H1 (cell line): Measurements from ENCODE around the gene RAD23A.
"Not testable (repeated sequence)": the region's sequence is repeated elsewhere in the genome, so short reads cannot be mapped to it uniquely, and the experiment has no call there.

Experiments
- CTCF ChIP-seq, 3 experiments: IDR thresholded peaks; 1 replicate in 2 of 3; 2 replicates in 1 of 3; pipeline versions ENCODE4 v1.5.1 to v1.6.1; 2011; ENCODE audit warnings: low read length in 3 of 3, mild to moderate bottlenecking in 3 of 3, inconsistent platforms in 2 of 3, low read depth in 1 of 3, moderate library complexity in 1 of 3; ENCODE audit not compliant: insufficient read depth in 1 of 3; ENCODE audit errors: control extremely low read depth in 1 of 3
- EP300 ChIP-seq, 2 experiments: IDR thresholded peaks; 1 replicate in 1 of 2; 2 replicates in 1 of 2; pipeline ENCODE4 v1.6.1; 2011 to 2012; ENCODE audit warnings: low read depth in 2 of 2, low read length in 2 of 2, mild to moderate bottlenecking in 2 of 2, borderline replicate concordance in 1 of 2, inconsistent platforms in 1 of 2, moderate library complexity in 1 of 2
- KDM5A ChIP-seq: fragments of 200-600 bp; IDR thresholded peaks from 2 replicates; pipeline ENCODE4 v1.7.1; 2012; ENCODE audit warnings: mild to moderate bottlenecking, low read length, inconsistent platforms, mixed read lengths
- POU5F1 ChIP-seq: IDR thresholded peaks from 2 replicates; pipeline ENCODE4 v1.6.1; 2011; ENCODE audit warnings: low read depth, mild to moderate bottlenecking, low read length, moderate library complexity
- YY1 ChIP-seq: IDR thresholded peaks from 2 replicates; pipeline ENCODE4 v1.6.1; 2011; ENCODE audit warnings: low read depth, mild to moderate bottlenecking, low read length

- TF ChIP-seq EP300 (IDR thresholded peaks at IDR 0.05; ENCODE audit: borderline replicate concordance in 1 of 2, low read depth in 2 of 2, low read length in 2 of 2); POU5F1; CTCF (IDR thresholded peaks at IDR 0.05; ENCODE audit: control extremely low read depth in 1 of 3, insufficient read depth in 1 of 3, low read depth in 1 of 3, low read length in 3 of 3); YY1; KDM5A: not testable (repeated sequence)
Measured at GRCh38 chr19:12955575-12955974, 9.9 kb downstream of the RAD23A start.
